T-helper 1 cell (primary cell): ENCODE measurements around the gene NDUFS1.
"Not testable (repeated sequence)": the region's sequence is repeated elsewhere in the genome, so short reads cannot be mapped to it uniquely, and the experiment has no call there.

ENCODE experiments used
- DNase-seq, 5 donors: peaks; one replicate each; pipeline ENCODE4 v3.0.0-alpha.2; 2012 to 2020

NDUFS1 gene

DNA sequence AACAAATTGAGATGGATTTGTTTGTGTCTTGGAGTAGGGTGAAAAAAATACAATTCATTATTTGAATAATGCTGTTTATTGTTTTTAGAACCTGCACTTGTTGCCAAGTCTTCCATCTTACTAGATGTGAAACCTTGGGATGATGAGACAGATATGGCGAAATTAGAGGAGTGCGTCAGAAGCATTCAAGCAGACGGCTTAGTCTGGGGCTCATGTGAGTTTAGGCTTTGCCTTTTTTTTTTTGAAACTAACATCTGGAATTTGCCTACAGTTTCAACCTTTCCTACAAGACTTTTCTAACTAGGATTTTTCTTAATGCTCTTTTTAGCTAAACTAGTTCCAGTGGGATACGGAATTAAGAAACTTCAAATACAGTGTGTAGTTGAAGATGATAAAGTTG, 3.2 kb upstream of the NDUFS1 start:
- not testable (repeated sequence) for DNase-seq

DNA sequence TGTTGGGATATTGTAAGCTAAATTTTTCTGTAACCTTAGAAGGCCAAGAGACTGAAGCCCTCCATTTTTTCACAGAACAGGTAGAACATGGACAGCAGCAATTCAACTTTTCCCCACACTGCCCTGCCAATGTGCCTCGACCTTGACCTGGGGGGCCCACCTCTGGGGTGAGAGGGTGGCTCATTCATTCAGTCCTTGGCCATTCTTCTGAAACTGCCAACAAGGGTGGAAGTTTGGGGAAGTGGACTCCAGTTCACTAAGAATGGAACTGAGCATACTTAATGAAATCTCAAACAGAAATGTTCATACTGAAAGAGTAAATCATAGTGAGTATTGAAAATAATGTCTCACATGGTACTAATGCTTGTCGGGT, 1.5 kb upstream of the NDUFS1 start:
- DNase-seq = no peak

DNA sequence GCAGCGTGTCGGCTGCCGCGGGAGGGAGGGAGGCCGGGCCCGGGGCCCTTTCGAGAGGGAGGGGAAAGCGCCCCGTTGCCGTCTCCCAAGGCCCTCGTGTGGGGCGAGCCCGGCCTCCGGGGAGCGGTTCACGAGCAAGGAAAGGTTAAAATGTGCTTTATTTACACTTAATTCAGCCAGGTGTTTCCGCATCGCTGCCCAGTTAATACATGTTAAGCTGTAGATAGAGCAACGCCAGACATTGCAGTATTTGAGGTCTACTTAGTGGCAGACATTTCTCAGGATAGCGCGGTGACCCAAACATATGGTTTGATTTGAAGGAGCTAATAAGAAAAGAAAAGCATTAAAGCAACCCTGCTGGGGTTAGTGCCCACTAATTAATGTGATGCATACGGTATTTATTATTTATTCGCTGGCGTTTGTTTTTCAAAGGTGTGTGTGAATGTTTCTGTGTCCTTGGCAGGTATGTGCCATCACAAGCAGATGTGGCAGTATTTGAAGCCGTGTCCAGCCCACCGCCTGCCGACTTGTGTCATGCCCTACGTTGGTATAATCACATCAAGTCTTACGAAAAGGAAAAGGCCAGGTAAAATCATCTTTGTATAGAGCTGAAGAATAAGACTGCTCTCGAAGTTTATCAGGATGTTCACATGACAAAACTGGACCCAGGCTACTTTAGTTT, 1.0 kb upstream of the NDUFS1 start:
- DNase-seq = peak in 1 of 5 donors; percentile 43

DNA sequence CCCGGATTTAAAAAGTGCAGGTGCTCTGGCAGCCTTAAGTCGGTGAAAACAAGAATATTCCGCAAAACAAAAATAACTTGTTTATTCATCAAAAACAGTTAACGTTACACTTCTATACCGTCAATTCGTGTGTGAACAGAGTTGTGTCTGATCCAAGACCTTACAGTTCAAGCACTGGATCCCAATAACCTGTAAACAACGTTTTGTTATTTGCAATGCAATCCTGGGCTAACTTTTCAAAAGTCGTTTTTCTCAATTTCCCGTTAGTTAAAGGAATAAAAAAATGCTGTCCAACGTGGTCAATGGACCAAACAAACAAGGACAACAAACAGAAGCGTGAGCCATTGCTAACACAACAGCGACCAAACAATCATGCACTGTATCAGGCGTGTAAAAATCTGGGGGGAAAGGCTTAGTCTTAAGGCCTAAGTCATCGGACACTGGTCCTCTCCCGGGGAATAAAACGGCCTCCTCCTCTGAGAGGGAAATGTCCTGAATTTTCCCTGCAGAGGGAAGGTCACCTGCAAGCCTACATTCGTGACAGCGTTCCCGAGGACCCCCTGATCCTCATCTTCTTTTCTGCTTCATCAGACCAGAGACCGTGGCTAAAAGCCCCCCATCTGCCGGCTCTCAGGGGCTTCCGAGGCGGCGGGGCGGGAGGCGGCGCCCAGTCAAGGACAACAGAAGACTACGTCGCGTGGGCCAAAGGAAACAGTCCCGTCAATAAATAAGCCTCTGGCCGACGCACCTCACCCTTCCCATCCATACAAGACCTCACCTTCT, 490 bp downstream of the NDUFS1 start:
- DNase-seq = no peak

DNA sequence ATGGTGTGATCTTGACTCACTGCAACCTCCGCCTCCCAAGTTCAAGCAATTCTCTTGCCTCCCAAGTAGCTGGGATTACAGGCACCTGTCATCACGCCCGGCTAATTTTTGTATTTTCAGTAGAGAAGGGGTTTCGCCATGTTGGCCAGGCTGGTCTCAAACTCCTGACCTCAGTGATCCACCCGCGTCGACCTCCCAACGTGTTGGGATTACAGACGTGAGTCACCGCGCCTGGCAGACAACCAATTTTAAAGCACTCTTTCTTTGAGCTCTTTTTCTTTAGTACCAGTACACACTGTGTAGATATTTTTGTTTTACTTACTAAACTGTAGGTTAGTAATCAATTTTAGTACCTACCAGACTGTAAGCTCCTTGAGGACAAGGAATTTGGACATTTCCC, 2.2 kb downstream of the NDUFS1 start:
- not testable (repeated sequence) for DNase-seq

DNA sequence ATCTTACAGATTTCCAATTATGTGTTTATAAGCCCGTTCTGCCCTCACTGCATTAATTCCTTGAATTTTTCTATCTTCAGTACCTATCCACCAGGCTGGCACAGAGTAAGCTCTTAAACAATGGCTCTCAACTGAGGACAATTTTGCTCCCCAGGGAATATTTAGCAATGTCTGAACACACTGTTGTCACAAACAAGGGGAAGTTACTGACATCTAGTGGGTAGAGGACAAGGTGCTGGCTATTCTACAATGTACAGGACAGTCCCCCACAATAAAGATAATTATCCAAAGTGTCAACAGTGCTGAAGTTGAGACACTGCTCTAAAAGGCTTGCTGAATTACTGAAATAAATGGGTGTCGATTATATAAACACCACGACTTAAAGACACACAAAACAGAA, 5.0 kb downstream of the NDUFS1 start:
- no peak for DNase-seq

DNA sequence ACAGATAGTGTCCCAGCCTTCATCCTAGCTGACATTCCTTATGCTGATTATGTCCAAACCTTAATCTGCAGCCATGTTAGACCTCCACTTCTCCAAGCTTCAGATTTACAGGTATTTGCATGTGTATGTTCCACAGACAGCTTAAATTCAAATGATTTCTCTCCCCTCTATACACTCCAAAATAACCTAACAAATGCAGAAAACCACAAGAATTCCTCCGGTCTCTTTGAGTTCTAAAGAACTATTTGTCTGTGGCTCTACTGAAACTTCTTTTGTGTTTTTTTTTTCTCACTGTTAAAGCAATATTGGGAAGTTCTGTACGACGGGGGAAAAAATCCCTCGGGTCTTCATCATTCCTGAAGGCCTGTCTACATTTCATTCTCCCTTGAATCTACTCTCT, 8.6 kb downstream of the NDUFS1 start:
- DNase-seq = no peak

DNA sequence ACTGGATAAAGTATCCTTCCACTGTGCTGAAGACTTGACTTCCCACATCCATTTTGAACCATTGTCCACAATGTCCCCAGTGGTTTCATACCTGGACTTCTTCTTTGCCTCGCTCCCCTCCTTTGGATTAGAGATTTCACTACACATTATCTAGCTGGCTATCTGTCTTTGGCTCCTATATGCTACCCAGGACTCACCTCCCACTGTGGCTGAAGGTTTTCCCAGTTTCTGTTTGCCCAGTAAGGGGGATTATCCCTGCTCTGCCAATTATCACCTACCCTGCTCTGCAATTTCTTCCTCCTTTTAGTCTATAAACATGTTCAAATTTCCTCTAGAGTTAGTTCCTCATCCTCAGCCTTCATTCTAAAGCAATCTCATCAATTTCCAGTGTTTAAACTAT, 9.1 kb downstream of the NDUFS1 start:
- no peak for DNase-seq

DNA sequence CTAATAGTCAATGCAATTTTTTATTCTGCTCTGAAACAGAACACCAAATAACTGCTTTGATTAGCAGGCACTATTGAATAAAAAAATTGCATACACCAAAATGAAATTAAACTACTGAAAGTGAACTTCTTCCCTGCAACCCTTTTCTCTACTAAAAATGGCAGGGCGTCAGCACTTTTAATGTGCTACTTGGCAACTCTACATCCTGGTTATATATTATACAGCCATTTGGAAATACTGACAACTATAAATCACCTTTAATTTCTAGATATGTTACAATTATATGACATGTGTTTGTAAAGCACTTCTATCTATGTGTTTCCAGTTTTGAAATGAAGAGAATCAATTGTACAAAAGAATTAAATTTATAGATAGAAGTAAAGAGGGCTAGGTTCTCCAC, 9.9 kb downstream of the NDUFS1 start:
- DNase-seq = no peak

DNA sequence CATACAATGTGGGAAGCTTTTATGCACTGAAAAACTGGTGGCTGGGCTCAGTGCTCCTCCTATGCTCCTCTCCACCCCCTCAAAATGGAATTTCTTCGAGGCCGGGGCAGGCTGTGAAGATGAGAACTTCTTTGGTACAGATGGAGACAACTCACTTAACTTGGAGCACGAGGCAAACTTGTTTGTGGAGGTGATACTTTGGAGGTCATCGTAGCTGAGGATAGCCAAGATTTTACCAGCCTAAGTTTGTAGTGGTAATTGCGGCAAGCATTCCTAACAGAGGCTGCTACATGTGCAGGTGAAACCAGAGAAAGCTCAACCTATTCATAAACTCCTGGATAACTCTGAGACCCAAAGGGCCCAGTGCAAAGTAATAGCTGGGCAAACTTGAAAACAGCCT, 13.6 kb downstream of the NDUFS1 start:
- DNase-seq = no peak

DNA sequence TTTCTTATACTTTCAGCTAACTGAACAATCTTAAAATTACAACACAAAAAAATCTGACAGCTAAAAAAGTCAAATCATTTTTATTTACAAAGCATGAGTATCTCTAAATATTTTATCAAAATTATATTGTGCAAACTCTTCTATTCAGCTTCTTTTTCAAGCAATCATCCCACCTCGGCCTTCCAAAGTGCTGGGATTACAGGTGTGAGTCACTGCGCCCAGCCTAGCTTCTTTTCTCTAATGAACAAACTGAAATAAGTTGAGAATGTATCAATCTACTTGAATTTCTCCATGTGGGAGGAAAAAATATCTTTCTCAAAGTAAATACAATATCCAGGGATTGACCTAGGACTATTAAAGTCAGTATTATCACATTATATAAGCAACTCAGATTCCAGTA, 14.9 kb downstream of the NDUFS1 start:
- no peak for DNase-seq

DNA sequence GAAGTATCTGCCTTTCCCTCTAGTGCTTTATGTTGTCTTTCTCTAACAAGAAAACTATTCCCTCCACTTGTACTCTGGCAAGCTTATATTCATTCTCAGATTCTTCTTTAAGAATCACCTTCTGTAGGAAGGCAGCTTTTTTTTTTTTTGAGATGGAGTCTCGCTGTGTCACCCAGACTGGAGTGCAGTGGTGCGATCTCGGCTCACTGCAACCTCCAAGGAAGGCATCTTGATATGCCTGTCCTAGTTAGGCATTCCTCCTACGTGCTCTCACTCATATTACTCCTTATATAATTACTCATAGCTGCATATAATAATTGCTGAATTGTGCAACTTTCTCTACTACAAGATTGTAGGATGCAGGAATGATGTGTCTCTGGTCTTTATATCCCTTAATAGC, 15.8 kb downstream of the NDUFS1 start:
- no peak for DNase-seq

DNA sequence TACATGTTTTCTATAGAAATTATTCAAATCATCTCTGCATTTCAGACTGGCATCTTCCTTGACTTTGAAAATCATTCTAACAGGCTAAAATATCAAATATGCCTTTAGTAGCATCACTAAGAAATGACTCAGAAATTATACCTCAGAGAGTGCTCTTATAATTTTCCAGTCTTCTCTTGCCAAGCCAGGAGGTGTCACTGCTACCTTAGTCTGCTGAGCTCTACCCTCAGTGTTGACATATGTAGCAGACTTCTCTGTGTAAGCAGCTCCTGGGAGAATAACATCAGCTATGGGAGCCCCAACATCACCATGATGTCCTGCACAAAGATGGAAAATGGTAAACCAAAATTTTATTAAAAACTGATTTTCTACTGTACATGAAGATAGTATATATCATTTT, 31.6 kb downstream of the NDUFS1 start:
- DNase-seq = peak in 1 of 5 donors; percentile 6

DNA sequence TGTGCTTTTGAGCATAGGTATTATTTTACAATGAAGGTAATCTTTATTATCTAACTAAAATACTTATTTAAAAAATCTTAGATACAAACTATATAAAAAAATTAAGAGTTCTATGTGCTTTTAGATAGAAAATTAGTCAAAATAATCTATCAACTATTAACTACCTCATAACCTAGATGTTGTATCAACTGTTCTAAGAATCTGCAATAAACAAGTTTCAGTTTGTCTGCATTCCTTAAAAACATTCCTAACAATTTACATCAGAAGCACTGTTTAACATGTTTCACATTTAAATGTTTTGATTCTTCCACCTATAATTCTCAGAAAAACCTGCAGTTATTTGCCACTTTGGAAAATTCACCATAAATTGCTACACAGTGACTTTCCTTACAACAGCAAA, 33.3 kb downstream of the NDUFS1 start:
- DNase-seq = no peak

DNA sequence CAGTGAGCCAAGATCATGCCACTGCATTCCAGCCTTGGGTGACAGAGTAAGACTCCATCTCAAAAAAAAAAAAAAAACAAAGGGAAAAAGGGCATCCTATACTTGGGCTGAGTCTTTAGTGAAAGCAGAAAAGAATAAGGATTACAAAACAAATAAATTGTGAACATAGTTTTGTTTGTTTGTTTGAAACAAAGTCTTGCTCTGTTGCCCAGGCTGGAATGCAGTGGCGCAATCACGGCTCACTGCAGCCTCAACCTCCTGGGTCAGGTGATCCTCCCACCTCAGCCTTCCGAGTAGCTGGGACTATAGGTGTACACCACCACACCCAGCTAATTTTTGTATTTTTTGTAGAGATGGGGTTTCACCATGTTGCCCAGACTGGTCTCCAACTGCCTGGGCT, 36.7 kb downstream of the NDUFS1 start:
- DNase-seq = not testable (repeated sequence)

DNA sequence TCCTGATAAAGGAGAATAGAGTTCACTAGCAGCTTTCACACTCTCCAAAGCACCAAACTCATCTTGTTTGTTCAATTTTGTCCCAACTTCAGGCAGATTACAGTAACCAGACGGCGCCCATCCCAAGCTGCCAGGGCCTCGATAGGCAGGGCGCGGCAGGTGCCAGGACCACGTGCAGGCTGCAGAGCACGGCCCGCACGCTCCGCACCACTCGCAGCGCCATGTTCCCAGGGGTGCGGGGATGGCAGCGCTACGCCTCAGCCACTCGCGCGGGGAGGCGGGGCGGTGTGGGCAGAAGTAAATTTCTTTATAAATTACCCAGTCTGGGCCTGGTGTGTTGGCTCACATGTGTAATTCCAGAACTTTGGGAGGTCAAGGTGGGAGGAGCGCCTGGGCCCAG, 43.0 kb downstream of the NDUFS1 start:
- DNase-seq = no peak

DNA sequence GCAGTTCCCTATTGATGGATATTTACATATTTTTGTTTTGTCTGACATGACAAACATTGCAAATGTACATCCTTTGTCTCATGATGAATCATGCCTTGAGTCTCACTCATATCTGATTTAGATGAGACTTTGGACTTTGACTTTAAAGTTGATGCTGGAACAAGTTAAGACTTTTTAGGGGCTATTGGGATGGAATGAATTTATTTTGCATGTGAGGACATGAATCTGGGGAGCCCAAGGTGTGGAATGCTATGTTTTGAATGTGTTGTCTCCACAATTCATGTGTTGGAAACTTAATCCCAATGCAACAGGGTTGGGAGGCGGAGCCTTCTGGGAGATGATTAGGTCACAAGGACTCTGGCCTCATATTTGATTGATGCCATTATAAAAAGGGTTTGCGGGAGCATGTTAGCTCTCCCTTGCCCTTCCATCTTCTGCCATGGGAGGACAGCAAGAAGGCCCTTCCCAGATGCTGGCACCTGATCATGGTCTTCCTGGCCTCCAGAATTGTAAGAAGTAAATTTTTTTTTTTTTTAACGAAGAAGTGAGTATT, 44.1 kb downstream of the NDUFS1 start:
- DNase-seq = no peak

DNA sequence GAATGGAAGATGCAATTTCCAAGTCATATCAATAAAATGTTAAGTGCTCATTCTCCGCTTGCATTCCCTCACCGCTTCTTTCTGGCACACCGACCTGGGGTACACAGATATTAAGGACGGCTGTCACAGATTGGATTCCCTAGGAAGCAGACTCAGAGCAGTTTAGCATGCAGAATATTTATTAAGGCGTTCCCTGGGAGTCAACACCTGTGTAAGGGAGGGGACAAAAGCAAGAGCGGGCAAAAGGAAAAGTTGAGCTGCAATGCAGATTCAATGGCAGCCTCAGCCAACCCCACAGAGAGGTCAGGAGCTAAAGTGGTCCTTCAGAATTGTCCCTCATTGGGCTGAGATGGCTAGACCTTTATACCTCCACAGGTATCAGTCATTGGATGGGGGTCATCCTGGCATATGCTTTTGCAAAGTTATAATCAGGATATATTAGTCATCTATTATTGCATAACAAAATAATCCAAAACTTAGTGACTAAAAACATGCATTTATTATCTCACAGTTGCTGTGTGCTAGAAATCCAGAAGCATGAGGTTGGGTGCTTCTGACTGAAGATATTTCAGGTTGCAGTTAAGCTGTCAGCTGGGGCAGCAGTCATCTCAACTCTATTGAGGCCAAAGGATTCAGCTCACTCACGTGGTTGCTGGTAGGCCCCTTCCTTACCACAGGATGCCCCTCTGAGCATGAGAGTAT, 46.2 kb downstream of the NDUFS1 start:
- DNase-seq = no peak

DNA sequence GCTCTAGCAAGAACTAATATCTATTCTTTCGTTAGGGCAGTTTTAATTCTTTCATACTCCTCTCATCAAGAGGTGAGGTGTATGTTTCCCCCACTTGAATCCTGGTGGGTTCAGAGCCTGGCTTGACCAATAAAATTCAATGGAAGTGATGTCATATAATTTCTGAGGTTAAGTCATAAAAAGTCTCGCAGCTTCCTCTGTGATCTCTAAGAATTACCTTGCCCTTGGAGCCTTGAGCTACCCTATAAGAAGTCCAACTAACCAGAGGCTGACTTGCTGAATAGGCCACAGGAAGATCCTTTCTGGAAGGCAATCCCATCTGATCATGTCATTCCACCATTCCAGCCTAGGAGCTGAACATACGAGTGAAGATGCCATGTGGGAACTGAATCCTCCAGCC, 47.1 kb downstream of the NDUFS1 start:
- DNase-seq = no peak

DNA sequence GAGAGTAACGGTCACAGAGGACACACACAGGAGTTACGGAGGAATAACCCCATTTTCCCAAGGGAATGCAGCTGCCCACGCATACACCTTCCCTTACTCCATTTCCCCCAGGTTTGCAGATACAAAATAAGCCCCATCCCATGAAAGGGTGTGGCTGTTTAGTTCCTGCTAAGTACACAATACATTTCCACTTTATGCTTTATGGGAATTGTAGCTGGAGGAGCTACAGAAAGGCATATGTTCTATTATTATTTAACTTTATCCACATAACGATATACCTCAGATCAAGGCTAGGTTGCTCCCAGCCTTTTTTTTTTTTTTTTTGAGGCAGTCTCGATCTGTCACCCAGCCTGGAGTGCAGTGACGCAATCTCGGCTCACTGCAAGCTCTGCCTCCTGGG, 50.5 kb downstream of the NDUFS1 start:
- DNase-seq = no peak

DNA sequence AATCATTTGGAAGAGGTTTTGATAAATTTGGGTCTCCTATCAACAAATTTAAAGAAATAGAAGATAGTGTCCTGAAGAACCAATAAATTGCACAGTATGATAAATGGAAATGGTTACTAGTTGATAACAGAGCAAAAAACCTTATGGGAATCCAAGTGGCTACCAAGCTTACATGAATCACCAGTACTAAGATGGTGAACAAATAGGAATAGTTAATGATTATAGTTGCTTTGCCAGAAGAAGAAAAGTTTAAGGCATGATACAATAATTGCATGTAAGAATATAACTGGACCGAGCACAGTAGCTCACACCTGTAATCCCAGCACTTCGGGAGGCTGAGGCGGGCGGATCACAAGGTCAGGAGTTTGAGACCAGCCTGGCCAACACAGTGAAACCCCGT, 53.7 kb downstream of the NDUFS1 start:
- no peak for DNase-seq

DNA sequence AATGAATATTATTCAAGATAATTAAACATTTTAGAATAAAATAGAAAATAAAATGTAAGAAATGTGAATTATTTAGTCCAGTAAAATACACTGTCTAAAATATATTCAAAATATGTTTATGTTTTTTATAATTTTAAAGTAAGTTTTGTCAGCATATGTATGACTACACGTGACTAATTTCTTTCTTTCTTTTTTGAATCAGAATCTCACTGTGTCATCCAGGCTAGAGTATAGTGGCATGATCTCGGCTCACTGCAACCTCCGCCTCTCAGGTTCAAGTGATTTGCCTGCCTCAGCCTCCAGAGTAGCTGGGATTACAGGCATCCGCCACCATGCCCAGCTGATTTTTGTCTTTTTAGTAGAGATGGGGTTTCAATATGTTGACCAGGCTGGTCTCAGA, 54.2 kb downstream of the NDUFS1 start:
- DNase-seq = no peak

DNA sequence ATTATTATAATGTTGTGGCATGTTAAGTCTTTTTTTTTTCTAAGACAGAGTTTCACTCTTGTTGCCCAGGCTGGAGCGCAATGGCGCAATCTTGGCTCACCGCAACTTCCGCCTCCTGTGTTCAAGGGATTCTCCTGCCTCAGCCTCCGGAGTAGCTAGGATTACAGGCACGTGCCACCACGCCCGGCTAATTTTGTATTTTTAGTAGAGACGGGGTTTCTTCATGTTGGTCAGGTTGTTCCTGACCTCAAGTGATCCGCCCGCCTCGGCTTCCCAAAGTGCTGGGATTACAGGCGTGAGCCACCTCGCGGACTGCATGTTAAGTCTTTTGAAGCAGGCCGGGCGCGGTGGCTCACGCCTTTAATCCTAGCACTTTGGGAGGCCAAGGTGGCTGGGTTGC, 60.4 kb downstream of the NDUFS1 start:
- DNase-seq = not testable (repeated sequence)

DNA sequence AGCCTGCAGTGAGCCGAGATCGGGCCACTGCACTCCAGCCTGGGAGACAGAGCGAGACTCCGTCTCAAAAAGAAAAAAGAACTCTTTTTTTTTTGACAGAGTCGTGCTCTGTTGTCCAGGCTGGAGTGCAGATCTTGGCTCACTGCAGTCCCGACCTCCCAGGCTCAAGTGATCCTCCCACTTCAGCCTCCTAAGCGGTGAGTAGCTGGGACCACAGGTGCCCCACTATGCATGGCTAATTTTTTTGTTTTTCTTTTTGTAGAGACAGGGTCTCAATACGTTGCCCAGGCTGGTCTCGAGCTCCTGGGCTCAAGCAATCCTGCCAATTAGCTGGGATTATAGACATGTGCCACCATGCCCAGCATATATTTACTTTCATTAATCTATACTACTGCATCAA, 60.8 kb downstream of the NDUFS1 start:
- no peak for DNase-seq
